H9 (cell line): Measurements from ENCODE around the gene LRRC14B. TPM values are rescaled to one million over a fixed set of nuclear protein-coding genes. Genes with fewer than 3 reads are reported as not detected.

ENCODE experiments used
- DNase-seq: peaks from one replicate; pipeline ENCODE4 v3.0.0-alpha.2; 2017
- H2AFZ ChIP-seq: one replicate; pipeline ENCODE4 v1.6.1; 2013; ENCODE audit warnings: mild to moderate bottlenecking, low read length, control low read depth, moderate library complexity
- H2AK5ac ChIP-seq: 2 replicates; pipeline ENCODE4 v1.6.1; 2013; ENCODE audit warnings: low read length, control low read depth, mixed read lengths; ENCODE audit not compliant: insufficient read length
- H2BK120ac ChIP-seq: one replicate; pipeline ENCODE4 v1.6.1; 2013; ENCODE audit warnings: low read depth, mild to moderate bottlenecking, low read length, control low read depth, inconsistent platforms; ENCODE audit not compliant: poor library complexity, severe bottlenecking
- H2BK12ac ChIP-seq: 2 replicates; pipeline ENCODE4 v1.6.1; 2013; ENCODE audit warnings: low read length, control low read depth, mixed read lengths, low read depth; ENCODE audit not compliant: insufficient read length
- H2BK15ac ChIP-seq: 2 replicates; pipeline ENCODE4 v1.6.1; 2013; ENCODE audit warnings: low read depth, low read length, control low read depth
- H2BK20ac ChIP-seq: one replicate; pipeline ENCODE4 v1.6.1; 2013; ENCODE audit warnings: low read depth, mild to moderate bottlenecking, low read length, control low read depth, inconsistent platforms; ENCODE audit not compliant: poor library complexity, severe bottlenecking
- H2BK5ac ChIP-seq: 2 replicates; pipeline ENCODE4 v1.6.1; 2013; ENCODE audit warnings: low read length, control low read depth, mixed read lengths; ENCODE audit not compliant: insufficient read length
- H3K14ac ChIP-seq: 2 replicates; pipeline ENCODE4 v1.6.1; 2013; ENCODE audit warnings: low read length, control low read depth; ENCODE audit not compliant: insufficient read depth
- H3K18ac ChIP-seq: 2 replicates; pipeline ENCODE4 v1.6.1; 2013; ENCODE audit warnings: low read depth, mild to moderate bottlenecking, mixed read lengths, low read length, control low read depth; ENCODE audit not compliant: insufficient read length
- H3K23ac ChIP-seq: 2 replicates; pipeline ENCODE4 v1.6.1; 2013; ENCODE audit warnings: low read length, control low read depth, mixed read lengths, low read depth; ENCODE audit not compliant: insufficient read length
- H3K23me2 ChIP-seq: 2 replicates; pipeline ENCODE4 v1.6.1; 2013; ENCODE audit warnings: low read depth, mild to moderate bottlenecking, mixed read lengths, low read length, control low read depth; ENCODE audit not compliant: insufficient read length, poor library complexity, severe bottlenecking
- H3K27ac ChIP-seq: 2 replicates; pipeline ENCODE4 v1.5.1; 2013; ENCODE audit warnings: low read length, control low read depth, mixed read lengths, low read depth; ENCODE audit not compliant: insufficient read length
- H3K27me3 ChIP-seq: 2 replicates; pipeline ENCODE4 v1.6.1; 2013; ENCODE audit warnings: low read length, control low read depth, inconsistent platforms; ENCODE audit not compliant: insufficient read depth
- H3K4ac ChIP-seq: 2 replicates; pipeline ENCODE4 v1.6.1; 2013; ENCODE audit warnings: low read depth, mild to moderate bottlenecking, control low read depth, inconsistent platforms, low read length, moderate library complexity
- H3K4me1 ChIP-seq: 2 replicates; pipeline ENCODE4 v1.6.1; 2013; ENCODE audit warnings: low read length, control low read depth, inconsistent platforms; ENCODE audit not compliant: insufficient read depth
- H3K4me2 ChIP-seq: 2 replicates; pipeline ENCODE4 v1.6.1; 2013; ENCODE audit warnings: low read length, control low read depth, mixed read lengths; ENCODE audit not compliant: insufficient read length, insufficient read depth
- H3K56ac ChIP-seq: 2 replicates; pipeline ENCODE4 v1.6.1; 2013; ENCODE audit warnings: low read depth, mild to moderate bottlenecking, mixed read lengths, low read length, control low read depth; ENCODE audit not compliant: insufficient read length
- H3K79me1 ChIP-seq: 2 replicates; pipeline ENCODE4 v1.6.1; 2013; ENCODE audit warnings: low read depth, mild to moderate bottlenecking, moderate library complexity, low read length, control low read depth, inconsistent platforms; ENCODE audit not compliant: insufficient read depth, poor library complexity, severe bottlenecking
- H3K79me2 ChIP-seq: 2 replicates; pipeline ENCODE4 v1.6.1; 2013; ENCODE audit warnings: low read length, control low read depth, inconsistent platforms; ENCODE audit not compliant: insufficient read depth
- H3K9ac ChIP-seq: 2 replicates; pipeline ENCODE4 v1.6.1; 2013; ENCODE audit warnings: low read length, control low read depth, mixed read lengths; ENCODE audit not compliant: insufficient read length; ENCODE audit errors: extremely low read depth
- H3K9me3 ChIP-seq: one replicate; pipeline ENCODE4 v1.6.1; 2013; ENCODE audit warnings: low read depth, low read length, inconsistent platforms; ENCODE audit not compliant: control insufficient read depth
- H3T11ph ChIP-seq: one replicate; pipeline ENCODE4 v1.6.1; 2013; ENCODE audit warnings: mild to moderate bottlenecking, low read length, control low read depth, inconsistent platforms
- H4K20me1 ChIP-seq: one replicate; pipeline ENCODE4 v1.6.1; 2013; ENCODE audit not compliant: control insufficient read depth, insufficient read length, insufficient read depth
- H4K5ac ChIP-seq: 2 replicates; pipeline ENCODE4 v1.6.1; 2013; ENCODE audit warnings: low read depth, mild to moderate bottlenecking, mixed read lengths, low read length, control low read depth; ENCODE audit not compliant: insufficient read length
- H4K8ac ChIP-seq: replicated peaks from 2 replicates; pipeline ENCODE4 v1.6.1; 2013; ENCODE audit warnings: low read length, control low read depth, mixed read lengths, low read depth; ENCODE audit not compliant: insufficient read length
- H4K91ac ChIP-seq: 2 replicates; pipeline ENCODE4 v1.6.1; 2013; ENCODE audit warnings: low read depth, mild to moderate bottlenecking, moderate library complexity, mixed read lengths, low read length, control low read depth; ENCODE audit not compliant: insufficient read length
- H3K27ac Mint-ChIP-seq, 3 experiments: 2 replicates in 2 of 3; 3 replicates in 1 of 3; pipeline ENCODE4 v1.8.0; 2020 to 2021; ENCODE audit warnings: mixed read lengths in 3 of 3, mild to moderate bottlenecking in 1 of 3, moderate library complexity in 1 of 3
- H3K27me3 Mint-ChIP-seq: 2 replicates; pipeline ENCODE4 v1.8.0; 2021; ENCODE audit warnings: low read depth, mild to moderate bottlenecking, moderate library complexity, mixed read lengths
- H3K36me3 Mint-ChIP-seq, 3 experiments: 2 replicates in 2 of 3; 3 replicates in 1 of 3; pipeline ENCODE4 v1.8.0; 2020 to 2021; ENCODE audit warnings: low read depth in 3 of 3, mixed read lengths in 3 of 3; ENCODE audit not compliant: insufficient read depth in 1 of 3
- H3K4me1 Mint-ChIP-seq, 2 experiments: 2 replicates each; pipeline ENCODE4 v1.8.0; 2020; ENCODE audit warnings: mixed read lengths in 2 of 2
- H3K4me3 Mint-ChIP-seq, 2 experiments: 2 replicates in 1 of 2; 3 replicates in 1 of 2; pipeline ENCODE4 v1.8.0; 2020 to 2021; ENCODE audit warnings: mild to moderate bottlenecking in 2 of 2, mixed read lengths in 2 of 2, moderate library complexity in 1 of 2
- H3K9me3 Mint-ChIP-seq, 2 experiments: 2 replicates in 1 of 2; 3 replicates in 1 of 2; pipeline ENCODE4 v1.8.0; 2020; ENCODE audit warnings: mild to moderate bottlenecking in 2 of 2, mixed read lengths in 2 of 2, moderate library complexity in 1 of 2
- WGBS: extraction: QIAGEN DNeasy Blood & Tissue Kit; methylation state at CpG from one replicate; pipeline ENCODE4 v1.1.7; 2013; ENCODE audit warnings: missing lambda C conversion rate, low lambda C conversion rate, mixed read lengths; ENCODE audit not compliant: insufficient read length; ENCODE audit errors: extremely low coverage; 5-methylcytosine and 5-hydroxymethylcytosine counted together
- total RNA-seq: library from RNA; stranded (reverse); gene quantifications from 2 replicates; pipeline ENCODE4 v1.2.1, GENCODE V29; 2021
- TF ChIP-seq, protein P1 (sequence below): fragments of 200-600 bp; sonication (generic); conservative IDR thresholded peaks from 3 replicates; pipeline ENCODE4 v1.8.0; 2021; ENCODE audit warnings: antibody characterized with exemption, mild to moderate bottlenecking

Gene LRRC14B
- total RNA-seq, 1 experiment from 2014 or later, result not detected

DNA sequence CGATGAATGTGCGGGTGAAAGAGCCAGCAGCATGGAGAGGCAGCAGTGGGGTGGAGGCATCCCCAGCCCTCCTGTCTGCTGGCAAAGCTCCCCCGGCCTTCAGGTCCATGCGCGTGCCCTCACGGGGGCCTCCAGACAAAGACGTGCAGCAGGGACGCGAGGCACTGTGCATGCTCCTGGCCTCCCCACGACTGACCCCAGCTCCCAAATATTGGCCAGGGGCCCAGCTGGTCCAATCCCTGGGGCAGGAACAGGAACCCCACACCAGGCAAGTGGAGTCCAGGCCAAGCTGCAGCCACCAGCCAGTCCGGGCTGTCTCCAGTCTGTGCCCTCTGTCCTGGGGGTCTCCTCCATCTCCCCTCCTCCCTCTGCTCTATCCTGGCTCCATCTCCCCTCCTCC, 33.5 kb upstream of the LRRC14B start:
- H4K20me1 ChIP-seq, result no peaks in the 10 kb centered on the region
- no peaks in the 10 kb centered on the region for H3K27me3 ChIP-seq
- H4K5ac ChIP-seq, result no peak overlapping the region
- no peak overlapping the region for H4K91ac ChIP-seq
- H3K4me2 ChIP-seq, result no peak overlapping the region
- H2AFZ ChIP-seq, result no peak overlapping the region
- TF ChIP-seq, protein P1, sequence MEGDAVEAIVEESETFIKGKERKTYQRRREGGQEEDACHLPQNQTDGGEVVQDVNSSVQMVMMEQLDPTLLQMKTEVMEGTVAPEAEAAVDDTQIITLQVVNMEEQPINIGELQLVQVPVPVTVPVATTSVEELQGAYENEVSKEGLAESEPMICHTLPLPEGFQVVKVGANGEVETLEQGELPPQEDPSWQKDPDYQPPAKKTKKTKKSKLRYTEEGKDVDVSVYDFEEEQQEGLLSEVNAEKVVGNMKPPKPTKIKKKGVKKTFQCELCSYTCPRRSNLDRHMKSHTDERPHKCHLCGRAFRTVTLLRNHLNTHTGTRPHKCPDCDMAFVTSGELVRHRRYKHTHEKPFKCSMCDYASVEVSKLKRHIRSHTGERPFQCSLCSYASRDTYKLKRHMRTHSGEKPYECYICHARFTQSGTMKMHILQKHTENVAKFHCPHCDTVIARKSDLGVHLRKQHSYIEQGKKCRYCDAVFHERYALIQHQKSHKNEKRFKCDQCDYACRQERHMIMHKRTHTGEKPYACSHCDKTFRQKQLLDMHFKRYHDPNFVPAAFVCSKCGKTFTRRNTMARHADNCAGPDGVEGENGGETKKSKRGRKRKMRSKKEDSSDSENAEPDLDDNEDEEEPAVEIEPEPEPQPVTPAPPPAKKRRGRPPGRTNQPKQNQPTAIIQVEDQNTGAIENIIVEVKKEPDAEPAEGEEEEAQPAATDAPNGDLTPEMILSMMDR, result no peak
- Mint-ChIP-seq H3K27me3 (no peaks in the 10 kb centered on the region; the same call in 1 of the 2 replicates), H3K36me3 (peaks cover 27 to 88% (median 81%) of the 10 kb centered on the region in 3 experiments; a peak in 6 of 7 replicates), H3K27ac (no peak overlapping the region), H3K4me3 (no peak overlapping the region), H3K9me3 (no peaks in the 10 kb centered on the region), H3K4me1 (peaks cover 11 to 19% of the 10 kb centered on the region in 2 experiments)
- no peak overlapping the region for H2BK120ac ChIP-seq
- no peak overlapping the region for H3K23ac ChIP-seq
- no CpG with 5 or more reads among the region's 11 CpGs for WGBS
- no peak overlapping the region for H3K56ac ChIP-seq
- peak; percentile 24 for DNase-seq
- no peak overlapping the region for H3K18ac ChIP-seq
- no peak overlapping the region for H3K14ac ChIP-seq
- no peak overlapping the region for H3K4ac ChIP-seq
- no peaks in the 10 kb centered on the region for H3K79me2 ChIP-seq
- H3T11ph ChIP-seq, result no peak overlapping the region
- no peak overlapping the region for H2BK5ac ChIP-seq
- H2BK20ac ChIP-seq, result no peak overlapping the region
- H3K9ac ChIP-seq, result no peak overlapping the region
- no peak overlapping the region for H2BK12ac ChIP-seq
- no peak overlapping the region for H2AK5ac ChIP-seq
- no peak overlapping the region for H2BK15ac ChIP-seq
- no peaks in the 10 kb centered on the region for H3K4me1 ChIP-seq
- no peaks in the 10 kb centered on the region for H3K23me2 ChIP-seq
- H3K9me3 ChIP-seq, result no peaks in the 10 kb centered on the region
- no peak overlapping the region for H4K8ac ChIP-seq
- H3K79me1 ChIP-seq, result no peaks in the 10 kb centered on the region
- H3K27ac ChIP-seq, result no peak overlapping the region
